Fibroblast of the aortic adventitia (primary cell): ENCODE data around the gene SFXN2. TPM values are rescaled to one million over a fixed set of nuclear protein-coding genes. Genes with fewer than 3 reads are reported as not detected.
"Not testable (repeated sequence)": the region's sequence is repeated elsewhere in the genome, so short reads cannot be mapped to it uniquely, and the experiment has no call there.

Experiments used
- DNase-seq: peaks from one replicate; pipeline ENCODE4 v3.0.0-alpha.2; 2010; ENCODE audit warnings: low read depth
- H3K4me3 ChIP-seq: 2 replicates; pipeline ENCODE4 v1.5.1; 2011; ENCODE audit warnings: low read depth, mild to moderate bottlenecking, control low read depth, low read length, moderate library complexity
- total RNA-seq: library from RNA; depleted of rRNA; stranded (reverse); fragments of >200 nt; gene quantifications from 2 replicates; pipeline ENCODE4 v1.2.3, GENCODE V29; 2012; ENCODE audit warnings: low replicate concordance
- TF ChIP-seq, protein P1 (sequence below): IDR thresholded peaks from 2 replicates; pipeline ENCODE4 v1.5.1; 2011; ENCODE audit warnings: mild to moderate bottlenecking, low read length, control low read depth, inconsistent platforms; ENCODE audit not compliant: insufficient read depth

Gene SFXN2
- total RNA-seq, 1 donor = 3.8 TPM

- peak; percentile 64 for DNase-seq
- TF ChIP-seq, protein P1, sequence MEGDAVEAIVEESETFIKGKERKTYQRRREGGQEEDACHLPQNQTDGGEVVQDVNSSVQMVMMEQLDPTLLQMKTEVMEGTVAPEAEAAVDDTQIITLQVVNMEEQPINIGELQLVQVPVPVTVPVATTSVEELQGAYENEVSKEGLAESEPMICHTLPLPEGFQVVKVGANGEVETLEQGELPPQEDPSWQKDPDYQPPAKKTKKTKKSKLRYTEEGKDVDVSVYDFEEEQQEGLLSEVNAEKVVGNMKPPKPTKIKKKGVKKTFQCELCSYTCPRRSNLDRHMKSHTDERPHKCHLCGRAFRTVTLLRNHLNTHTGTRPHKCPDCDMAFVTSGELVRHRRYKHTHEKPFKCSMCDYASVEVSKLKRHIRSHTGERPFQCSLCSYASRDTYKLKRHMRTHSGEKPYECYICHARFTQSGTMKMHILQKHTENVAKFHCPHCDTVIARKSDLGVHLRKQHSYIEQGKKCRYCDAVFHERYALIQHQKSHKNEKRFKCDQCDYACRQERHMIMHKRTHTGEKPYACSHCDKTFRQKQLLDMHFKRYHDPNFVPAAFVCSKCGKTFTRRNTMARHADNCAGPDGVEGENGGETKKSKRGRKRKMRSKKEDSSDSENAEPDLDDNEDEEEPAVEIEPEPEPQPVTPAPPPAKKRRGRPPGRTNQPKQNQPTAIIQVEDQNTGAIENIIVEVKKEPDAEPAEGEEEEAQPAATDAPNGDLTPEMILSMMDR = no peak
- no peak overlapping the region for H3K4me3 ChIP-seq
Observed at GRCh38 chr10:102753718-102754117, 39.3 kb downstream of the SFXN2 start.

- H3K4me3 ChIP-seq = no peak overlapping the region
- TF ChIP-seq, protein P1 = no peak
- no peak for DNase-seq
Observed at GRCh38 chr10:102757323-102757722, 42.9 kb downstream of the SFXN2 start.

DNA sequence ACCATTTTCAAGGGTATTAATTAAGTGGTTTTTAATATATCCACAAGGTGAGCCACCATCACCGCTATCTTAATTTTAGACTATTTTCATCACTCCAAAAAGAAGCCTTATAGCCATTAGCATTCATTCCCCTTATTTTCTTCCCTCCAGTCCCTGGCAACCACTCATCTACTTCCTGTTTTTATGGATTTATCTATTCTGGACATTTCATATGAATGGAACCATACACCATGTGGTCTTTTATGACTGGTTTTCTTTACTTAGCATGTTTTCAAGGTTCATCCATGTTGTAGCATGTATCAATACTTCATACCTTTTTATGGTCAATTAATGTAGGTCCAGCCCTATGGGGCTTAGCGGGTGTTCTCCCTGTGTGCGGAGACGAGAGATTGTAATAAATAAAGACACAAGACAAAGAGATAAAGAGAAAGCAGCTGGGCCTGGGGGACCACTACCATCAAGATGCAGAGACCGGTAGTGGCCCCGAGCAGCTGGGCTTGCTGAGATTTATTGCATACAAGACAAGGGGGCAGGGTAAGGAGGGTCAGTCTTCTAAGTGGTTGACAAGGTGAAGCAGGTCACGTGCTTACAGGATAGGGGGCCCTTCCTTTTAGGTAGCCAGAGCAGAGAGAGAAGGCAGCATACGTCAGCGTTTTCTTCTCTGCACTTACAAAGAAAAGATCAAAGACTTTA, 44.0 kb downstream of the SFXN2 start:
- TF ChIP-seq, protein P1 = no peak
- H3K4me3 ChIP-seq = no peak overlapping the region
- DNase-seq = no peak

GRCh38 chr10:102758933-102759262, 44.5 kb downstream of the SFXN2 start:
- not testable (repeated sequence) for H3K4me3 ChIP-seq, DNase-seq

DNA sequence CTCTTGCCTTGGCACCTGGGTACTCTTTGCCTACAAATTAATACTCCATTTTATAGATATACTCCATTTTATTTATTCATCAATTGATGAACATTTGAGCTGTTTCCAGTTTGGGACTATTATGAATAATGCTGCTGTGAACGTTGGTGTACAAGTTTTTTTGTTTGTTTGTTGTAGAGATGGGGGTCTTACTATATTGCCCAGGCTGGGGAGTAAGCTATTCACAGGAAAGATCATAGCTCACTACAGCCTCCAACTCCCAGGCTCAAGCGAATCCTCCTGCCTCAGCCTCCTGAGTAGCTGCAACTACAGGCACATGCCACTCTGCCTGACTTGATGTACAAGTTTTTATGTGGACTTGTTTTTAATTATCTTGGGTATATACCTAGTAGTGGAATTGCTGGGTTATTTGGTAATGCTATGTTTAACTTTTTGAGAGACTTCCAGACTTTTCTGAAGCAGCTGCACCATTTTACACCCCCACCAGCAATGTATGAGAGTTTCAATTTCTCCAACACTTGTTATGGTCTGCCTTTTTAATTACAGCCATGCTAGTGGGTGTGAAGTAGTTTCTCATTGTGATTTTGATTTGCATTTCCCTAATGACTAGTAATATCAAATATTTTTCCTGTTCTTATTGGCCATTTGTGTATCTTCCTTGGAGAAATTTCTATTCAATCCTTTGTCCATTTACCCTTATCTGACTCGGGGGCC, 45.2 kb downstream of the SFXN2 start:
- DNase-seq = no peak
- TF ChIP-seq, protein P1 = no peak
- H3K4me3 ChIP-seq = no peak overlapping the region

GRCh38 chr10:102761981-102762380, 47.5 kb downstream of the SFXN2 start:
- no peak overlapping the region for H3K4me3 ChIP-seq
- TF ChIP-seq, protein P1 = no peak
- no peak for DNase-seq

GRCh38 chr10:102762401-102763015, 48.1 kb downstream of the SFXN2 start:
- H3K4me3 ChIP-seq = no peak overlapping the region
- no peak for DNase-seq
- TF ChIP-seq, protein P1 = no peak
